Measurements from ENCODE around the gene PPM1E. TPM values are rescaled to one million over a fixed set of nuclear protein-coding genes. Genes with fewer than 3 reads are reported as not detected.

PPM1E gene
- total RNA-seq, 1 experiment from 2014 or later = 0.47 TPM

Other genes starting within 250 kb of the PPM1E start
- 24.4 and 32.5 TPM in 2 replicates for gene MTMR4, start 241.2 kb upstream of the PPM1E start, total RNA-seq (2014; rRNA removed; shearing (Covaris generic))
- gene TEX14, start 63.8 kb upstream of the PPM1E start, total RNA-seq (2014; rRNA removed; shearing (Covaris generic)) = not detected in 2 replicates
- gene RAD51C, start 63.3 kb upstream of the PPM1E start, total RNA-seq (2014; rRNA removed; shearing (Covaris generic)) = 41.6 and 55.2 TPM in 2 replicates